Measurements from ENCODE around the gene FSTL5.

DNA sequence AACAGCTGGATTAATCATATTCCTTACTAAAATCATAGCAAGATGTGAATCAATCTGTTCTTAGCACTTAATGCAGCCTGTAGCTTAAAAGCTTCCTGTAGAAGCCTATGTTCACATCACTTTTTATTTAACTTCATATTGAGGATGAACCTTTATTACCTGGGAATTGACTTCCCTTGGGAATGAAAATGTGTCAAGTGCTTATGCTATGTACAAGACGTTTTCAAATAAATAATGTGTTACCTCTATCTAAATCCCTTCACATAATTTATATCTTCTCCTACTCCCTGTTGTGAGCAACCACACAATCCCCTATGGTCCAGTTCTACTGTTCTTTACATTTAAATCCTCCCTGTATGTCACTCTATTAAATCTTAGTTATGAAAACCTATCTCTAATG is 633.1 kb downstream of the FSTL5 start:
- TF ChIP-seq EZH2 (IDR thresholded peaks at IDR 0.05) (no peak), POLR2AphosphoS5 (IDR thresholded peaks at IDR 0.05; ENCODE audit: borderline replicate concordance, low read depth, low read length) (no peak), FOXP2 (optimal IDR thresholded peaks at IDR 0.05; ENCODE audit: control extremely low read depth, extremely low read length, insufficient read depth) (no peak)
